ENCODE results near the gene CTDP1.
"Not testable (repeated sequence)": the region's sequence is repeated elsewhere in the genome, so short reads cannot be mapped to it uniquely, and the experiment has no call there.

CTDP1 gene

DNA sequence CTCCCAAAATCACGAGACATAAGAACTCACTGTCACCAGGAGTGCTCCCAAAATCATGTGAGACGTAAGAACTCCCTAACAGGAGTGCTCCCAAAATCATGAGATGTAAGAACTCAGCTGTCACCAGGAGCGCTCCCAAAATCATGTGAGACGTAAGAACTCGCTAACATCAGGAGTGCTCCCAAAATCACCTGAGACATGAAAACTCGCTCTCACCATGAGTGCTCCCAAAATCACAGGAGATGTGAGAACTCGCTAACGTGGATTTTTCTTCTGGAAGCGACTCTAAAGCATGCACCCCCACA is 53.1 kb downstream of the CTDP1 start:
- in situ Hi-C loops (cut with MboI; ENCODE audit: low pct_unique_long_range_greater_than_20kb, low sequenced_read_pairs): no loop called here
- DNase-seq: no peak

DNA sequence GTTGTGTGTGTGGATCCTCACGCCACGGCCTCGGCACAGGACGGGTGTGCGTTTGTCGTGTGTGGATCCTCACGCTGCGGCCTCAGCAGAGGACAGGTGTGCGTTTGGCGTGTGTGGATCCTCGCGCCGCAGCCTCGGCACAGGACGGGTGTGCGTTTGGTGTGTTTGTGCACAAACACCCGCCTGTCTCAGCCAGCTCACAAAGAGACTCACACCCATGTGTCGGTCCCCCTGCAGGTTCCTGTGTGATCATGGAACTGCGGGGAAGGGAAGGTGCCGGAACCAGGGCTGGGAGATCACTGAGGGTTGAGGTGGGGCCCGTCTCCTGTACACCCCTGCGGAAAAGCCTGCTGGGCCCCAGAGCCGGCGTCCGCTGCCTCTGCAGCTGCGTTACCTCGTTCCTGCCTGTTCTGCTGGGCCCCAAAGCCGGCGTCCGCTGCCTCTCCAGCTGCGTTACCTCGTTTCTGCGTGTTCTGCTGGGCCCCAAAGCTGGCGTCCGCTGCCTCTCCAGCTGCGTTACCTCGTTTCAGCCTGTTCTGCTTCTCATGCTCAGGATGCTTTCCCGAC is 53.6 kb downstream of the CTDP1 start:
- no peak for DNase-seq
- in situ Hi-C loops (cut with MboI; ENCODE audit: low pct_unique_long_range_greater_than_20kb, low sequenced_read_pairs): no loop called here

- in situ Hi-C loops (cut with MboI; ENCODE audit: low pct_unique_long_range_greater_than_20kb, low sequenced_read_pairs): no loop called here
- DNase-seq: no peak
Observed at GRCh38 chr18:79733986-79734770, 54.6 kb downstream of the CTDP1 start.

DNA sequence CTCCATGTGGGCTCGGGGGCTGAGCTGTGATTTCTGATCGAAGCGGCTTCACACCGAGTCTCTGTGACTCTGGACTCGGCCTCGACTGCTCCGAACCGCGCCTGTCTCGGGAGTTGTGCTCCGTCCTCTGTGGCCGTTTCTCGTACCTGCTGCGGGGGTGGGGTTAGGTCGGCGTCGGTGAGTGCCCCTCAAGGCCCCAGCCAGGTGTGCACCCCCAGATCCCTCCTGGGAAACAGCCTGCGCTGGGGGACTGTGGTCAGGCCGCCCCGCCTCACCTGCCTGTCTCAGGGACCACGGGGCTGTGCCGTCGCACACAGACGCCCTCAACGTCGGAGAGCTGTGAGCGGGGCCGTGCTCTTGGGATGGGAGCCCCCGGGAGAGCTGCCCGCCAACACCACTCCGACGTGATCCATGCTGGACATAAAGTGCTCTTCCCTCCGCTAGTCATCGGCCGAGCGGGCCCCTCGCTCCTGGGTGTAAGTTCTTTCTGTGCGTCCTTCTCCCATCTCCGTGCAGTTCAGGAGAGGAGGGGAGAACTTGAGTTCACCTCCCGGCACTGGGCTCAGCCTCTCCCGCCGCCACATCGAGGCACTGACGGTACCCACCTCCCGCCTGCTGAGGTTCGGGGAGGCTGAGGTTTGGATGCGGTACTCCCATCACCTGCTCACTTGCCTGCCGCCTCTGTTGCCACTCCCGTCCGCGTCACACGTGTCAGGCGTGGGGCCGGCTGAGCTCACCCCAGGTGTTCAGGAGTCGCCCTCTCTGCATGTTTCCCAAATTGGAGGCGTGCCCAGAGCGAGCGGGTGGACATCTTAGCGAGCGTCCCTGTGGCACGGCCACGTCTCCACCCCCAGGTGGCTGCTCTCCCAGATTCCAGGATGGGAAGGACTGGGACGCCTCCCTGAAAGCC is 55.7 kb downstream of the CTDP1 start:
- no peak for DNase-seq
- in situ Hi-C loops (cut with MboI; ENCODE audit: low pct_unique_long_range_greater_than_20kb, low sequenced_read_pairs): no loop called here

GRCh38 chr18:79736230-79736629 is 56.6 kb downstream of the CTDP1 start:
- in situ Hi-C loops (cut with MboI; ENCODE audit: low pct_unique_long_range_greater_than_20kb, low sequenced_read_pairs): no loop called here

DNA sequence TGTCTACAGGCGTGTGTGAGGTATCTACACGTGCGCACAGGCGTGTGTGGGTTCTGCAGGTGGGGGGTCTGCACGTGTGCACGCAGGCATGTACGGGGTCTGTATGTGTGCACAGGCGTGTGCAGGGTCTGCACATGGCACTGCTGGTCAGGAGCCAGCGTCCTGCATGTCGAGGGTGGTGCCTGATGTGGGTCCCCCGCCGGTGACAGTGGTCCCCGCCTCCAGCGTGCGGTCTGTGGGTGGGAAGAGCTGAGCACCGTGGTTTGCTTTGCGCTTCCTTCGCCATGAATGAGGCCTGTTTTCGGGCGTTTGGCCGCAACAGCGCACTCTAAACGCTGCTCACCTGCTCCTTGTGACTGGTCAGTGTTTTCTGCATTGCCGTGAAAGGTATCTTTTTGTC is 57.2 kb downstream of the CTDP1 start:
- DNase-seq: no peak
- in situ Hi-C loops (cut with MboI; ENCODE audit: low pct_unique_long_range_greater_than_20kb, low sequenced_read_pairs): no loop called here

More at GRCh38 chr18:79736230-79736629, 56.6 kb downstream of the CTDP1 start:
- DNase-seq: no peak

GRCh38 chr18:79737426-79737825 is 57.8 kb downstream of the CTDP1 start:
- DNase-seq: no peak
- in situ Hi-C loops (cut with MboI; ENCODE audit: low pct_unique_long_range_greater_than_20kb, low sequenced_read_pairs): no loop called here

DNA sequence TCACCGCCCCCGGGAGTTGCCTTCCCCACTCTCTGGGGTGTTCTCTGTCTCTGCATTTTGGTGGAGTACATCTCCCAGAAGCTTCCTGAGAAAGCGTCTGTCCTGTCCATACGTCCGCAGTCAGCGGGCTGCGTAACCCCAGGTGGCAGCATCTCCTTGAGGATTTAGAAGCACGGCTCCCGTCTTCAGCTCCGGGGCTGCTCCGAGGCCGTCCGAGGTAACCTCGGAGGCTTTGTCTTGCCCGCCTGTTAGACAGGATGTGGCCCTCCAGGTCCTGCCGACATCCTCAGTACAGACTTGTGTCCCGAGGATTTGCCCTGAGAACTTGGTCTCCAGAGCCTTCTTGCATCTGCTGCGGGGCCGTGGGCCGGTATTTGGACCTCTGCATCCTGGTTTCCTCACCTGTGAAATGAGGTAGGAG is 58.4 kb downstream of the CTDP1 start:
- no peak for DNase-seq
- in situ Hi-C loops (cut with MboI; ENCODE audit: low pct_unique_long_range_greater_than_20kb, low sequenced_read_pairs): no loop called here

GRCh38 chr18:79738581-79739439 is 59.2 kb downstream of the CTDP1 start:
- no peak for DNase-seq
- in situ Hi-C loops (cut with MboI; ENCODE audit: low pct_unique_long_range_greater_than_20kb, low sequenced_read_pairs): no loop called here

DNA sequence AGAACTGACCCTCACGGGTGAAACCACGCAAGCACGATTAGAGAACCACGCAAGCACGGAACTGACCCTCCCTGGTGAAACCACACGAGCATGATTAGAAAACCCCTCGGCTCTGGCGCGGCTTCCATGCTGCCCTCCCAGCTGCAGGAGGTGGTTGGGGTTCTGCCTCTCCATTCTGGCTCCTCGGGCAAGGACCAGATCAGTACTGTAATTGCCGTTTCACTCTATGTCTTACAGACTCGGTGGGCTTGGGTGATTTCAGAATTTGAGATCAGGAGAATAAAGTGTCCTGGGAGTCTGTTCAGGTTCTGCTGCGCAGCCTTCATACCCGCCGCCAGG is 59.8 kb downstream of the CTDP1 start:
- no peak for DNase-seq
- in situ Hi-C loops (cut with MboI; ENCODE audit: low pct_unique_long_range_greater_than_20kb, low sequenced_read_pairs): no loop called here

GRCh38 chr18:79740047-79740446 is 60.4 kb downstream of the CTDP1 start:
- in situ Hi-C loops (cut with MboI; ENCODE audit: low pct_unique_long_range_greater_than_20kb, low sequenced_read_pairs); DNase-seq: not testable (repeated sequence)

DNA sequence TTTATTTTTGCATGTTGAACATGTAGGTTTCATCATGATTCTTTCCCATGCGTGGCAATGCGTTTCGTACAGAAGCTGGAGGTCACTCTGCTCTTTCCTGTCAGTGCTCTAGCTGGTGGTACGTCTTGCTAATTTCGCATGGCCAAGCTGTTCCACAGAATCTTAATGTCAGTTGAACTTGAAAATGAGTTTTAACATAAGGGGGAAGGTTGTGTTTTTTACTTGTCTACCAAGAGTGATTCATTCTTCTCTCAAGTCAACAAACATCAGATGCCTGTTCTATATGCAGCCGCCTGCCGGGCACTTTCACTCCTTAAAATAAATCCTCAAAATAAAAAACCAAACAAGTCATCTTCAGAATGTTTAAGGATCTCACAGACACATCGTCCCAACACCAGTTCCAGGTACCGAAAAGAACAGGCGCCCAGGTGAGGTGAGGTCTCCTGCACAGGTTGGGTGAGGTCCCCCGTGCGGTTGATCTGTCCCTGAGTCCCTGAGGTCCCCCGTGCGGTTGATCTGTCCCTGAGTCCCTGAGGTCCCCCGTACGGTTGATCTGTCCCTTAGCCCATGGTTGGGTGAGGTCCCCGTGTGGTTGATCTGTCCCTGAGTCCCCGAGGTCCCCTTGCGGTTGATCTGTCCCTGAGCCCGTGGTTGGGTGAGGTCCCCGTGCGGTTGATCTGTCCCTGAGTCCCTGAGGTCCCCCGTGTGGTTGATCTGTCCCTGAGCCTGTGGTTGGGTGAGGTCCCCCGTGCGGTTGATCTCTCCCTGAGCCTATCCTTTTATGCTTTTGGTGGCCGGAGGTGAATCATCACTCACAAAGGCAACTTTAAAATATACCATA is 61.1 kb downstream of the CTDP1 start:
- in situ Hi-C loops (cut with MboI; ENCODE audit: low pct_unique_long_range_greater_than_20kb, low sequenced_read_pairs): no loop called here

GRCh38 chr18:79741362-79741700 is 61.7 kb downstream of the CTDP1 start:
- no peak for DNase-seq
- in situ Hi-C loops (cut with MboI; ENCODE audit: low pct_unique_long_range_greater_than_20kb, low sequenced_read_pairs): no loop called here

More for the DNA sequence above, 61.1 kb downstream of the CTDP1 start:
- DNase-seq: no peak

GRCh38 chr18:79742076-79742475 is 62.5 kb downstream of the CTDP1 start:
- DNase-seq: no peak
- in situ Hi-C loops (cut with MboI; ENCODE audit: low pct_unique_long_range_greater_than_20kb, low sequenced_read_pairs): no loop called here

GRCh38 chr18:79744625-79745024 is 65.0 kb downstream of the CTDP1 start:
- no peak for DNase-seq
- in situ Hi-C loops (cut with MboI; ENCODE audit: low pct_unique_long_range_greater_than_20kb, low sequenced_read_pairs): no loop called here

DNA sequence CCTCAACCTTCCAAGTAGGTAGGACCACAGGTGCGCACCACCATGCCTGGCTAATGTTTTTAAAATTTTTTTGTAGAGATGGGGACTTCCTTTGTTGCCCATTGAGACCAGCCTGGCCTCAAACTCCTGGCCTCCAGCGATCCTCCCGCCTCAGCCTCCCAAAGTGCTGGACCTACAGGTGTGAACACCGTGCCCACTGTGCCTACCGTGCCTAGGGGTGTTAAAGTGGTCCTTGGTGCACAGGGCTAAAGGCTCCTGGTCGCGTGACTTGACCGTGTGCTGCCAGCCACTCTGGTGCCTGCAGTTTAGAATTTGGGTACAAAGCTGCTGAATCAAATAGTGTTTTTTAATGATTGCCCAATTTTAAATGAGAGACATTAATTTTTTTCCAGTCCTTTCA is 67.1 kb downstream of the CTDP1 start:
- no peak for DNase-seq

GRCh38 chr18:79747156-79747845 is 67.7 kb downstream of the CTDP1 start:
- DNase-seq: no peak
- in situ Hi-C loops (cut with MboI; ENCODE audit: low pct_unique_long_range_greater_than_20kb, low sequenced_read_pairs): no loop called here

More for the DNA sequence above, 67.1 kb downstream of the CTDP1 start:
- in situ Hi-C loops (cut with MboI; ENCODE audit: low pct_unique_long_range_greater_than_20kb, low sequenced_read_pairs): no loop called here

Measured in KBM-7 (cell line).